HG03139 (cell line): ENCODE measurements around the gene LZIC.

Experiments used
- ATAC-seq: cut with Tn5 transposase; IDR thresholded peaks from one replicate; pipeline ENCODE4 v1.9.1; 2021; ENCODE audit not compliant: unreplicated experiment

Gene LZIC

DNA sequence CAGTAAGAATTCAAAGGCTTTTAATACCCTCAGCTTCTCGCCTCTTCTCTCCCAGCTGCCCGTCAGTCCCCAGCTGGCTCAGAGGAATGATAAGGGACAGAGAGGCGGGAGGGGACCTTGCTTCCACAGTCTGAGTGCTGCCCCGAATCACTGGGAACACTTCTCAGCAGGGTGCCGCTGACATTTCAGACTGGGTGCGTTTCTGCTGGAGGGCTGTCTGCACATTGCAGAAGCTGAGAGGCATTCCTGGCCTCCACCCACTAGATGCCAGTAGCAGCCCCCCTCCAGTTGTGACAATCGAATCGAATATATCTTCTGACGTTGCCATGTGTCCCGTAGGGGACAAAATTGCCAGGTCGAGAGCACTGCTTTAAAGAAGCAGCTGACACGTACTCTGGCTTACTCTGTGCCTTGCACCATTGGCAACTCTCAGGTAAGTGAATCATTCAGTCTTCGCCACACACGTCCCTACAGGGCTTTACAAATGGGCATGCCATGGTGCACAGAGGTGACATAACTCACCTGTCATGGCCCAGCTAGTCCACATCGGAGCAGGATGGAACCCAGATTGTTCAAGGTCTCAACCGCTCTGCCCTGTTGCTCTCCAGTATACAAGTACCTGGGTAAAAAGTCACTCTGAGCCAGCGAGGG lies 57.0 kb downstream of the LZIC start:
- no peak for ATAC-seq

DNA sequence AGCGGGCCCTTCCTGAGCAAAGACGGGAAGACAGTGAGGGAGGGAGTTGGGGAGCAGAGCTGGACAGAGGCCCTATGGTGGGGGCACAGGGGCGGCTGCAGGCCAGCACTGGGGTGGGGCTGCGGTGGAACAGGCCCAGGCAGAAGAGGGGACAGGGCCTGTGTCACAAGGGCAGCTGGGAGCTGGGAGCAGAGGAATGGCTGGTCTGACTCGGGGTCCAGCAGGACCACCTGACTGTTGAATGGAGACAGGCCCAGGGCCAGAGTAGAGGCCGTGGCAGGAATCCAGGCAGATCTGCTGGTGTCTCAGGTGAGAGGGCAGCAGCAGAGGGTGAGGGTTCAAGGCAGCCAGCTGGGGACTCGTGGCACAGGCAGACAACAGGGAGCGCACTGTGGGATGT lies 58.4 kb downstream of the LZIC start:
- no peak for ATAC-seq

DNA sequence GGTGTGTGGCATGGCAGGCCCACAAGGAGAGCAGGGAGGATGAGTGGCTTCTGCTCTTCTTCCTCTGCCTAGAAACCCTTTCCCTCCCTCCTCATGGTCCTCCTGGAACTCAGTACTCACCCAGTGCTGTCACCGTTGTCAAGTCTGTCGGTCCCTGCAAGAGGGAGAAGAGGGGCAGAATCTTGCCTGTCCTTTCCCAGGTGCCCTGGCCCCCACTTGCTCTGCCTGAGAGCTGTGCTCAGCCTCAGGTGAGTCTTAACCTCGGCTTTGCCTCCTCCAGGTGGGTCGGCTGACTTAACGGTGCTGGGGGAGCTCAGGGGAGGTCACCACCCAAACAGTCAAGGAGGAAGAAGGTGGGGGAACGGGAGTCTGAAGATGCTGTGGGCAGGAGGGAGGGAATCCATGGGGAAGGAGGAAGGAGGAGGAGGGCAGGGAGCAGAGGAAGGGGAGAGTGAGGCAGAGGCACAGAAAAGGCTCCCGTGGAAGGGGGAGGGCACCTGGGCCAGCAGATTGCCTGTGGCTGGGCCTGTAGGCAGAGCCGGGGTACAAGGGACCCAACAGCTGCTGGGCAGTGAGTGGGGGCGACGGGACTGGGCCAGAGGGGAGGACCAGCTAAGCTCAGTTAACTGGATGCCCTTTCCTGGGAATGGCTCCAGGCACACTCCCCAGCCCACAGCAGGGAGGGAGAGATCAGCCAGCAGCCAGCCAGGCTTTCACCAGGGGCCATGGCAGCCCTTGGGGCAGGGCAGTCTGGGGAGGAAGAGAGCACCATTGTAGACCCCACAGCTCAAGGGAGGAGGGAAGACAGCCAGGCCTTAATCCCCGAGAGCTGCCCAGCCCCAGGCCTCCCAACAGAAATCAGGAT lies 59.4 kb downstream of the LZIC start:
- ATAC-seq = no peak

DNA sequence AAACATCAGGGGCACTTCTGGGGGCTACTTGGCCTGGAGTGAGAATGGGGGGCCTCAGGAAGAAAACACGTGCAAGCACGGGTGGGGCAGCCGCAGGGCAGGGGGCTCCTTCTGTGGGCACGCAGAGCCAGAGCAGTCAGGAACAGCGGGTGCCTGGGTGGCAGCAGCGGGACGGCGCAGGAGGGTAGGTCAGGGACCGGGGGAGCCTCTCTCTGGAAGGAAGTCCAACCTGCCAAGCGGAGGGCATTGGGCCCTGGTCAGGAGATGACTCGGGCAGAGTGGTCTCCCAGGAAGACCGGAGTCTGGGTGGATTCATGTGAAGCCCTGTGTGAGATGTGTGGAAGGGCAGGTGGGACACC lies 60.3 kb downstream of the LZIC start:
- ATAC-seq = no peak

DNA sequence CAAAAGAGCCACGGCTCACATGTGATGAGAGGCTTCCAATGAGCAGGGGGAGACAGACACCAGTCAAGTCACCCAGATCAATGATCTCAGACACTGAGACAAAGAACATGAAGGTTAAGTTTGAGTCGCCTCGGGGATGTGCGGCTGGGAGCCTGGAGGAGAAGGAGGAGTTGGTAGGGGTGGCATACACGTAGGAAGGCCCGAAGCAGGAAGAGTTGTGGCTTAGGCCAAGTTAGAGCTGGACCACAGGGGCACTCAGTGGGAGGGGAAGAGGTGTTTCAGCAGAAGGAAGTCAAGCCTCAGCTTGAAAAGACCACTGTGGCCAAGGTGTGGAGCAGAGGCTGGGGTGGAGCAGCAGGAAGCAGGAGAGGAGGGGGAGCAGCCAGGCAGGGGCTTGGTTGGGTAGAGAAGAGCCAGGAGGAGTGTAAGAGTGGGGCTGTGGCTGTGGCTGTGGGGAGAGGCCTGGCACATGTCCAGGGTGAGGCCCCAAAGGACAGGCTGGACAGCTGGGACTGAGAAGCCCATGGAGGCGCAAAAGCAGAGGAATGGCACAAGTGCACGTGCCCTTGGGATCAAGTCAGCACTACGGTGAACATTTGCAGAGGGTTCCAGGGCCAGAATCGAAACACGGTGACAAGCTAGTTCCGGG lies 60.8 kb downstream of the LZIC start:
- no peak for ATAC-seq

DNA sequence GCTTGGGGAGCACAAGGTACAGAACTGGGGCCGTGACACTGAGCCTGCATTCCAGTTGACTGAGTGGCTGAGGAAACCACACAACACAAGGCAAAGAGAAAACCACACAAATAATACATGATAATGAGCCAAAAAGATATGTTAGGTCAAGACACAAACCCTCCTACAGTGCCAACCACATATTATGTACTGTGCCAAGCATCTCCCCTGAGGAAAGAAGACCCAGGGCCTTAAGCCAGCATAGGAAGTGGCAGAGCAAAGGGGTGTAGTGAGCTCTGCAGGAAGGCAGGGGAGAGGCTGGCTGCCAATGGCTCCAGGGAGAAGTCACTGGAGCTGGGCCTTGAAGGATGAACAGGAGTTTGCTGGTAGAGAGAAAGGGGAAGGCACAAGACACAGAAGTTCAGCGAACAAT lies 61.3 kb downstream of the LZIC start:
- no peak for ATAC-seq
